Memory B cell (primary cell): ENCODE measurements around the gene STAT4.
A peak's percentile ranks its signal among the peaks of the same experiment; 100 is the strongest.

Experiments used
- ATAC-seq: fragments of 150-1000 bp; cut with Tn5 transposase; 2 replicates; pipeline ENCODE4 v1.10.0; 2021; ENCODE audit warnings: low read depth, mild to moderate bottlenecking, moderate library complexity
- DNase-seq, 2 donors: peaks; one replicate each; pipeline ENCODE4 v3.0.0; 2022; ENCODE audit warnings: low spot score in 2 of 2
- H3K27ac Mint-ChIP-seq: one replicate; pipeline ENCODE4 v1.8.0; 2022; ENCODE audit warnings: mild to moderate bottlenecking, moderate library complexity, mixed read lengths
- H3K27me3 Mint-ChIP-seq: one replicate; pipeline ENCODE4 v1.8.0; 2022; ENCODE audit warnings: mixed read lengths
- H3K36me3 Mint-ChIP-seq: one replicate; pipeline ENCODE4 v1.8.0; 2022; ENCODE audit warnings: mild to moderate bottlenecking, mixed read lengths
- H3K4me1 Mint-ChIP-seq: one replicate; pipeline ENCODE4 v1.8.0; 2022; ENCODE audit warnings: mixed read lengths
- H3K4me3 Mint-ChIP-seq: one replicate; pipeline ENCODE4 v1.8.0; 2022; ENCODE audit warnings: mild to moderate bottlenecking, moderate library complexity, mixed read lengths
- H3K9me3 Mint-ChIP-seq: one replicate; pipeline ENCODE4 v1.8.0; 2022; ENCODE audit warnings: mixed read lengths

The STAT4 gene, protein sequence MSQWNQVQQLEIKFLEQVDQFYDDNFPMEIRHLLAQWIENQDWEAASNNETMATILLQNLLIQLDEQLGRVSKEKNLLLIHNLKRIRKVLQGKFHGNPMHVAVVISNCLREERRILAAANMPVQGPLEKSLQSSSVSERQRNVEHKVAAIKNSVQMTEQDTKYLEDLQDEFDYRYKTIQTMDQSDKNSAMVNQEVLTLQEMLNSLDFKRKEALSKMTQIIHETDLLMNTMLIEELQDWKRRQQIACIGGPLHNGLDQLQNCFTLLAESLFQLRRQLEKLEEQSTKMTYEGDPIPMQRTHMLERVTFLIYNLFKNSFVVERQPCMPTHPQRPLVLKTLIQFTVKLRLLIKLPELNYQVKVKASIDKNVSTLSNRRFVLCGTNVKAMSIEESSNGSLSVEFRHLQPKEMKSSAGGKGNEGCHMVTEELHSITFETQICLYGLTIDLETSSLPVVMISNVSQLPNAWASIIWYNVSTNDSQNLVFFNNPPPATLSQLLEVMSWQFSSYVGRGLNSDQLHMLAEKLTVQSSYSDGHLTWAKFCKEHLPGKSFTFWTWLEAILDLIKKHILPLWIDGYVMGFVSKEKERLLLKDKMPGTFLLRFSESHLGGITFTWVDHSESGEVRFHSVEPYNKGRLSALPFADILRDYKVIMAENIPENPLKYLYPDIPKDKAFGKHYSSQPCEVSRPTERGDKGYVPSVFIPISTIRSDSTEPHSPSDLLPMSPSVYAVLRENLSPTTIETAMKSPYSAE

DNA sequence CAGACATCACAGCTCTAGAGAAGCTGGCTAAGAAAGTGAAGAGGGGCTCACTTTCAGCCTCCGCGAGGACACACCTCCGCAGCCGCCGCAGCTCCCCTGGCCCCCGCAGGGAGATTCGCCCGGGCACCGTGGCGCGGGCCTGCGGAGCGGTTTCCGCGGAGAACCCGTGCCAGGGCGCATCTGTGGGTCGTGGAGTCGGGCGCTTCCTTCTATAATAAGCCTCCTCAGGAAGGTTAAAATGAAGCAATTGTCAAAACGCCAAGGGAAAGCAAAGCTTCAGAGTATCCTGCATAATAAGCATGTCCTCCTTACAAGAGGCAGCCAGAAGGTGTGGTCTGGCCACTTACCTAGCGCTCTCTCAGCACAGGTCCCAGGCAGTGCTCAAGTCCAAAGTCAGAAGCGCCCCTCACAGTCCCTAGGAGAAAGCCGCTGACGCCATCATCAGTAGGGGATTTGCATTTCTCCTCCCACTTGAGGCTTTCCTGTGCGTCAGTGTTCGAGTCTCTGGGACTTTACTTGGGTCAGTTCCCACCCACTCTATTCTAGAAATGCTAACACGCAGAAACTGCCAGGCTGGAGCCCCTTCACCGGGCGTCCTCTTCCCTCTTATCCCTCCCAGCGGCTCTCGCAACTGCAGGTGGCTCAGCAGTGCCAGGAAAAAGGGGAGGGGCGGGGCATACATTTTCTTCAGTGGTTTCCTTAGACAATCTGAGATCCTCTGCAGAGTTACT lies at the start of gene STAT4:
Gene STAT4, minus strand, starts transcription at position 395 of the 731 bp plus-strand sequence. CDS start 2,791 bp downstream, outside the sequence.
- no peaks in the 10 kb centered on the region for H3K9me3 Mint-ChIP-seq
- H3K4me1 Mint-ChIP-seq: peaks cover 9% of the 10 kb centered on the region
- peak within 1 kb of the TSS; percentile 88 for H3K27ac Mint-ChIP-seq
- peak within 1 kb of the TSS; percentile 88 for H3K4me3 Mint-ChIP-seq
- DNase-seq (peak; percentile 53 to 61), ATAC-seq (peak; percentile 90)
- peaks cover 7% of the 10 kb centered on the region for H3K27me3 Mint-ChIP-seq
- peaks cover 2% of the 10 kb centered on the region for H3K36me3 Mint-ChIP-seq

DNA sequence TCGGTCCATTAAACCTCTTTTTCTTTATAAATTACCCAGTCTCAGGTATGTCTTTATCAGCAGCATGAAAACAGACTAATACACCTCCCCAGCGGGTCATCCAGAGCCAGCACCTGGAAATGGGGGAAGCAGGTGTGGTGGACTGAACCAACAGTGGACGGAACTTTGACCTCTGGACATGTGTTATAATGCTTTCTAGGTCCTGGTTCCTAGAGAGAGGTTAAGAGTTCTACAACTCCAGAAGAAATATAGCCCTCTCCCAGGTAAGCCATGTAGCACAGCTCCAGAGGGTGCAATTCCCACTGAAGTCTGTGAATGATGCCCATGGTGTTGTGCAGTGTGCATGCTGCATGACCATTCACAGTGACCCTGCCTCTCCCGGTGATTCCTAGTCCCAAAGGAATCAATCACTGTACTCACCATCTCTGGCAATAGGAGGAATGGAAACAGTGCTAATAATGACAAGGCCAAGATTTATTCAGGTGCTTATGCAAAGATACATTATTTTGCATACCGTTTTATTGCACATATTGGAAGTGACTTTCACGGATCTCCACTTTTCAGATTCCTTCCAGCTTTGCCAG lies 49.2 kb upstream of the STAT4 start:
- H3K27ac Mint-ChIP-seq: no peak overlapping the region
- DNase-seq (no peak), ATAC-seq (no peak)
- peaks cover 4% of the 10 kb centered on the region for H3K27me3 Mint-ChIP-seq
- no peaks in the 10 kb centered on the region for H3K9me3 Mint-ChIP-seq
- H3K4me1 Mint-ChIP-seq: peaks cover 8% of the 10 kb centered on the region
- H3K4me3 Mint-ChIP-seq: no peak overlapping the region
- H3K36me3 Mint-ChIP-seq: no peaks in the 10 kb centered on the region

DNA sequence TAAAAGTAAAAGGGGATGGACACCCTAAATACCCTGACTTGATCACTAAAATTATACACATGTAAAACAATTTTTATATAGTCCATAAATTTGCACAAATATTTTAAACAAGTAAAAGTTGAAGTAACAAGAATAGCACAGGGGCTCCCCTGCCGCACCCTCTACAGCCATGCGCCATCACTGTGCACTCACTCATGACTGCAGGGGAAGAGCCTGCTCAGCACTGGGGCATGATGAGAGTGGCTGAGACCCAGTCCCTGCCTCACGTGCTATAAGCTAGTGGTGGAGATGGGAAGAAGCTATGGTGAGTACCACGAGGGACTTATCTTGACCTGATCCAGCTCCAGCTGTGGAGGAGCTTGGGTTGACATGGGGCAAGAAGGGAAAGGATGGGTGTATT lies 47.5 kb upstream of the STAT4 start:
- Mint-ChIP-seq H3K9me3 (peaks cover 1% of the 10 kb centered on the region), H3K36me3 (no peaks in the 10 kb centered on the region), H3K27ac (no peak overlapping the region), H3K27me3 (peaks cover 4% of the 10 kb centered on the region), H3K4me3 (no peak overlapping the region), H3K4me1 (peaks cover 11% of the 10 kb centered on the region)
- ATAC-seq: no peak
- DNase-seq: no peak

DNA sequence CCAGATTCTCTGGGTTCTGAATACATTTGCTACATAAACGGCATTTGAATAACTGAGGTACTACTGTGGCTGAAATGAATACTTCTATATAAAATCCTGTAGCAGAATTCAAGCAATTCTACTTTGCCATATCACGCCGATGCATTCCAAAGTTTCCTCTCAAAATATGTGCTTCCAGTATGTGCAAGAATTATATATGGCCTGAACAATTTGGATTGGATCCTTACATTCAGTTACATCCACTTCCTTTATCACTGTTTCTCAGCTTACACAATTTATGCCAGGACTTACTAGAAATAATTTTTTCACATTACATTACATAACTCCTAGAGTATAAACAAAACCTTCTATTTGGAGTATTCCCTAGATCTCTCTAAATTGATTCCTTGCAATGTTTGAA lies 46.3 kb upstream of the STAT4 start:
- peaks cover 1% of the 10 kb centered on the region for H3K9me3 Mint-ChIP-seq
- H3K27ac Mint-ChIP-seq: no peak overlapping the region
- peaks cover 11% of the 10 kb centered on the region for H3K4me1 Mint-ChIP-seq
- DNase-seq: no peak
- H3K36me3 Mint-ChIP-seq: no peaks in the 10 kb centered on the region
- ATAC-seq: no peak
- H3K27me3 Mint-ChIP-seq: peaks cover 4% of the 10 kb centered on the region
- H3K4me3 Mint-ChIP-seq: no peak overlapping the region

DNA sequence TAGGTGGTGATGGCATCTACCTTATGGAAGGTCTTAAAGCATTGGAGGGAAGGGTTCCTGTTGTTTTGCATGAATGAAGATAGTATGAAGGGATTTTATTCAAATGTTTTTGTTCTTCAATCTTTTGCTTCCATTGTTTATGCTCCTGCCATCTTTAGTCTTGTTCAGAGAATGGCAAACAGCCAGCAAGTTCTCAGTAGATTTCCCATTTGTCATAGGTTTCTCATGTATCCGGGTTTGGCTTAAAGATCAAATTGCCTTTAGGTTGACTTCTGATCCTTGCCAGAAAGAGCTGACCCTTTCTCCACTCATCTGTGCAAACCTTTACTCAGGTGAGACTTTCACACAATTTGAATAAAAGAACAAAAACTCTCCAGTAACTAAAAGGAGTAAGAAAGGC lies 44.2 kb upstream of the STAT4 start:
- Mint-ChIP-seq H3K9me3 (peaks cover 4% of the 10 kb centered on the region), H3K27ac (no peak overlapping the region), H3K4me3 (no peak overlapping the region), H3K36me3 (peaks cover 4% of the 10 kb centered on the region), H3K27me3 (peaks cover 8% of the 10 kb centered on the region), H3K4me1 (peaks cover 13% of the 10 kb centered on the region)
- no peak for ATAC-seq
- DNase-seq: no peak

DNA sequence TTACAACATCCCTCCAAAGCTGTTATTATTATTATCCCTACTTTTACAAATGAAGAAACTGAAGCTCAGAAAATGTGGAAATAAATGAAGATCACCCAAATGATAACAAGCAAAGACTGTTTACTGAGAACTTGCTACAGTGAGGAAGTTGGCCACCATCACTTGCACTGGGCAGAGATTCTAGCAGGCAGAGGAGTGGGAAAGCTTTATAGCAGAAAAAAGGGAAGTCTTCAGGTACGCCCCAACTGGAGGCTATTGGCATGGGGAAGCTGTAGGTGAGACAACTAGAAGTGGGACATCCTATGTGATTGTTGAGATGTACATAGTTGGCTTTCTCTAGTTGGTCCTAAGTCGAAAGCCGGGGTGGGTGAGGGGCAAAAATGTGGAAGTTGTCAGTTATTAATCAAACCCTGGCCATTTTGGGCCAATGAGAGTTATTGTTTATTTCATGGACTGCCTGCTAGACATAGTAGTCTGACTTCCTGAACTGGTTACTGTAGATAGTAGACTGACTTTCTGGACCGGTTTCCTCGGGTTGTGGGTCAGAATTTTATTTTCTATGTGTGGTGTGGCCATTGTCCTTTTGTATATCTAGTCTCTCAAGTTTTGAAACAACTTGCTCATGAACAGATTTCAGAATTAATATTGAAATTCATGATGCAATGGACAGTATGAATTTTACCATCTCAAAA lies 40.2 kb upstream of the STAT4 start:
- ATAC-seq (no peak), DNase-seq (no peak)
- Mint-ChIP-seq H3K36me3 (peaks cover 4% of the 10 kb centered on the region), H3K9me3 (peaks cover 4% of the 10 kb centered on the region), H3K4me1 (peaks cover 13% of the 10 kb centered on the region), H3K4me3 (no peak overlapping the region), H3K27ac (no peak overlapping the region), H3K27me3 (peaks cover 4% of the 10 kb centered on the region)

DNA sequence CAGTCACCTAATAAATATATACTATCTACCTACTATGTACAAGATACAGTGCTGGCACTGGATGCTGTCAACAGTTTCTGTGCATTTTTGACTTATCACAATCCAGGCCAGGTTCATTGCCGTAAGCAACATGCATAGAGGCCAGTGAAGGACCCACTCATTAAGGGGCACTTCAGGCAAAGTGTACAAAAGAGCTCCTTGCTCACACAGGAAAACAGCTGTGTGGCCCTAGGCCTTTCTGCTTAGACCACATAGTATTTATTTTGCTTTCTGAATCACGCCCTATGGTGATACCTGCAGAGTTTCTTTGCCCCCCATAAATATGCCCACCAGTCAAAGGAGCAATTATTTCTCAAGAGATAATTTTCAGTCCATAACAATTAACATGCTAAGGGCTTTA lies 39.6 kb upstream of the STAT4 start:
- ATAC-seq (no peak), DNase-seq (no peak)
- Mint-ChIP-seq H3K4me1 (peaks cover 13% of the 10 kb centered on the region), H3K27me3 (peaks cover 4% of the 10 kb centered on the region), H3K36me3 (peaks cover 4% of the 10 kb centered on the region), H3K4me3 (no peak overlapping the region), H3K27ac (no peak overlapping the region), H3K9me3 (peaks cover 4% of the 10 kb centered on the region)

DNA sequence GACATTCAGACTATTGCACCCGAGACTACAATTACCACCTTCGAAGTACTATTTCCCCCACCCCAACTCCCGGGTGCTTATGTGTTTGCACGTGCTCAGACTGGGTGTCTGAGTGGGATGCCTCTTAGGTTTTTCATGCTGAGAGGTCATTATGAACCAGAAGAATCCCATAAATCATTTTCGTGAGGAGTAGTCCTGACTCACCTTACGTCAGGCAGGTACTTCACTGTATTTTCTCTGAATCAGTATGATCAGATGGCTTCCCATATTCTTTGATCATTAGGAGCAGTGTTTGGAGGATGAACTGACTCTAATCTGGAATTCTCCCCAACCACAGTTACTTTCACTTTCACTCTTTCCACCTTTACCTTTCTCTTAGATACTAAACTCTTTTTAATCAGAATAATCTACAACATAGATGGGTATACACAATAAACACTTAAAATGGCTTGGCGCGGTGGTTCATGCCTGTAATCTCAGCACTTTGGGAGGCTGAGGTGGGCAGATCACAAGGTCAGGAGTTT lies 38.4 kb upstream of the STAT4 start:
- Mint-ChIP-seq H3K27ac (no peak overlapping the region), H3K36me3 (peaks cover 4% of the 10 kb centered on the region), H3K4me3 (no peak overlapping the region), H3K4me1 (peaks cover 8% of the 10 kb centered on the region), H3K9me3 (peaks cover 3% of the 10 kb centered on the region), H3K27me3 (peaks cover 4% of the 10 kb centered on the region)
- DNase-seq (no peak), ATAC-seq (no peak)

DNA sequence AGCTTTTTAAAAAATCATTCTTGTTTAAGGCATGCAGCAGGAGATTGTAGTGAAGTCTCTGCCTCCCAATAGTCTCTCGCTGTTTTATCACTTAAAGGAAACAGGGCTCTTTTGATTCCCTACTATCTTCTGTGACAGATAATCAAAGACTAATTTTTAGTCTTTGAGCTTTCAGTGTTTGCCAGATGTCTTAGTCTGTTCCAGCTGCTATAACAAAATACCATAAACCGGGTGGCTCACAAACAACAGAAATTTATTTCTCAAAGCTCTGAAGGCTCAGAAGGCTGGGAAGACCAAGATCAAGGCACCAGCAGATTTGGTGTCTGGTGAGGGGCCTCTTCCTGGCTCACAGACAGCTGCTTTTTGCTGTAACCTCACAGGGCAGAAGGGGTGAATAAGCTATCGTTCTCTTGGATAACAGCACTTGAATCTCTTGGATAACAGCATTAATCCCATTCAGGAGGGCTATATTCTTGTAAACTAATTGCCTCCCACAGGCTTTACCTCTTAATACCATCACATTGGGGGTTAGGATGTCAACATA lies 37.8 kb upstream of the STAT4 start:
- H3K27me3 Mint-ChIP-seq: peaks cover 4% of the 10 kb centered on the region
- H3K36me3 Mint-ChIP-seq: peaks cover 4% of the 10 kb centered on the region
- H3K4me3 Mint-ChIP-seq: no peak overlapping the region
- peaks cover 3% of the 10 kb centered on the region for H3K4me1 Mint-ChIP-seq
- no peak for DNase-seq
- no peak for ATAC-seq
- no peak overlapping the region for H3K27ac Mint-ChIP-seq
- H3K9me3 Mint-ChIP-seq: peaks cover 3% of the 10 kb centered on the region

DNA sequence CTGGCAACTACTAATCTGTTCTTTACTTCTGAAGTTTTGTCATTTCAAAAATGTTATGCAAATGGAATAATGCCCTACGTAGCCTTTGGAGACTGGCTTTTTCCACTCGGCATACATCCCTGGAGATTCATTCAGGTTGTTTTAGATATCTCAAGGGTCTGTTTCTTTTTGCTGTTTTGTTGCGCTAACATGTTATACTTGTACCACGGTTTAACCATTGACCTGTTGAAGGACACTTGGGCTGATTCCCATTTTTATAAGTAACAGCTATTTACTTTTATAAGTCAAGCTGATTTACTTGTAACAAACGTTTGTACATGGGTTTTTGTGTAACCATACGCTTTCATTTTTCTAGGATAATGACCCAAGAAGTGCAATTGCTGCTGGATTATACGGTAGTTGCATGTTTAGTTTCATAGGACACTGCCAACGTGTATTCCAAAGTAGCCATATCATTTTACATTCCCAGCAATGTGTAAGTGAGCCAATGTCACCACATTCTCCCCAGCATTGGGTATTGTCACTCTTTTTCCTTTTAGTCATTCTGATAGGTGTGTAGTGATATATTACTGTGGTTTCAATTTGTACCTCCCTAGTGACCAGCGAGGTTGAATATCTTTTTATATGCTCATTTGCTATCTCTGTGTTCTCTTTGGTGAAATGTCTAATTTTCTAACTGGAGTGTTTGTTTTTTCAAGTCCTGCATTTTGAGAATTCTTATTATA lies 36.5 kb upstream of the STAT4 start:
- Mint-ChIP-seq H3K4me1 (peaks cover 2% of the 10 kb centered on the region), H3K27me3 (peaks cover 4% of the 10 kb centered on the region), H3K4me3 (no peak overlapping the region), H3K9me3 (peaks cover 3% of the 10 kb centered on the region), H3K36me3 (peaks cover 4% of the 10 kb centered on the region), H3K27ac (no peak overlapping the region)
- no peak for ATAC-seq
- DNase-seq: no peak

DNA sequence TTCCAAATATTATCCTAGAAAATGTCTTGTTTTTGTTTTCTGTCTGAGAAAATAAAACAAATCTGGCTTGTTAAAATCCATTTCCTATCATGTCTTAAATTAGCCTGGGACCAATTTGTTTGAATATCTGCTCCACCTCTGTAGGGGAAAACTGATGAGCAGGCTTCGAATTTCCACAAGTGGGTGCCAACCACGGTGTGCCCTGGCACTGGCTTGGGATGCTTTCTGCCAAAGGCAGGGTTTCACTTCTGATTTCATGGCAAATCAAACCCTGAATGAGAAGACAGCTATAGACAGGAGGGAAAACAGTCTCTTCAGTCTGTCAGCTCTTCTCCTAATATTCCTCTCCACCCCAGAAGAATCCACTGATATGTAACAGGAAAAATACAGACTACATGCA lies 33.7 kb upstream of the STAT4 start:
- DNase-seq (no peak), ATAC-seq (no peak)
- H3K4me1 Mint-ChIP-seq: no peaks in the 10 kb centered on the region
- no peaks in the 10 kb centered on the region for H3K27me3 Mint-ChIP-seq
- no peaks in the 10 kb centered on the region for H3K9me3 Mint-ChIP-seq
- H3K36me3 Mint-ChIP-seq: no peaks in the 10 kb centered on the region
- H3K4me3 Mint-ChIP-seq: no peak overlapping the region
- H3K27ac Mint-ChIP-seq: no peak overlapping the region

DNA sequence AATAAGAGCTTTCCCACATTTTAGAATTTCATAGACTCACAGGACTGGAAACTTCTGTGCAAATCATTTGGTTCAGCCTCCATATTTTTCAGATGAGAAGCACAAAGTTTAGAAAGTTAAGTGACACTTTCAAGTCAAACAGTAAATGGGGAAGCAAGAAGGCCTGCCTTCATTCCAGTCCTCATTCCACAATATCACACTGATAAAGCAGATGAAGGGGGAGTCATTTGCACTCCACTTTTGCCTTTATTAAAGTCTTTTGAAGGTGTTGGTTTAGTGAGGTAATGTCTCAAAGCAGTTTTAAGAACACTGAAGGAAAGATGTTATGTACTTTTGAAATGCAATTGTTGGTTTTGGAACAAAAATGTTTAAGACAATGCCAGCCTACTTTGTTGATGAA lies 32.7 kb upstream of the STAT4 start:
- Mint-ChIP-seq H3K27me3 (peaks cover 1% of the 10 kb centered on the region), H3K27ac (no peak overlapping the region), H3K4me3 (no peak overlapping the region), H3K9me3 (no peaks in the 10 kb centered on the region), H3K36me3 (no peaks in the 10 kb centered on the region), H3K4me1 (no peaks in the 10 kb centered on the region)
- DNase-seq (no peak), ATAC-seq (no peak)
